Stimulated activated CD8-positive, alpha-beta memory T cell treated with anti-CD3 and anti-CD28 coated beads, Interleukin-4, amount 100 ng/mL, for 24 hours (primary cell): ENCODE measurements around the gene BGN.

Experiments used
- DNase-seq: peaks from one replicate; pipeline ENCODE4 v3.0.0-alpha.2; 2020; ENCODE audit warnings: low read depth

BGN gene

GRCh38 chrX:153482376-153483015 is 12.3 kb upstream of the BGN start:
- no peak for DNase-seq

DNA sequence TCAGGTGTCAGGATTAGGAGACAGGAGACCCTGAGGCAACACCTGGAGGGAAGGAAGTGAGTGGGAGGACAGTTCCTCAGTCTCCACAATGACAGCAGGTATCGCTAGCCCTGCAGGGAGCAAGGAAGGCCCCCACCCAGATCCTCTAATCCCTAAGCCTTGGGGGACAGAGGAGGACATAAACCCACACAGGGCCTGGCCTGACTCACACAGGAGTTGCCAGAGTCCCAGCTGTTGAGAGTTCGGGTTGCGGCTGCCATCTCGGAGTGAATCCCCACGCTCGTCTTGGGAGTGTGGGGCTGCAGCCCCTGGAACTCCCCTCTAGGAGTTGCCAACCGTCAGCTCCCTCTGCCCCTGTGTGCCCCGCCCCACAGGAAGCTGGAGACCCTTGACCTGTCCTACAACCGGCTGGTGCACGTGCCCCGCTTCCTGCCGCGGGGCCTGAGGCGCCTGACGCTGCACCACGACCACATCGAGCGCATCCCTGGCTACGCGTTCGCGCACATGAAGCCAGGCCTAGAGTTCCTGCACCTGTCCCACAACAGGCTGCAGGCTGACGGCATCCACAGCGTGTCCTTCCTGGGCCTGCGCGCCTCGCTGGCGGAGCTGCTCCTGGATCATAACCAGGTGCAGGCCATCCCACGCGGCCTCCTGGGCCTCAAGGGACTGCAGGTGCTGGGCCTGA is 9.2 kb upstream of the BGN start:
- no peak for DNase-seq

DNA sequence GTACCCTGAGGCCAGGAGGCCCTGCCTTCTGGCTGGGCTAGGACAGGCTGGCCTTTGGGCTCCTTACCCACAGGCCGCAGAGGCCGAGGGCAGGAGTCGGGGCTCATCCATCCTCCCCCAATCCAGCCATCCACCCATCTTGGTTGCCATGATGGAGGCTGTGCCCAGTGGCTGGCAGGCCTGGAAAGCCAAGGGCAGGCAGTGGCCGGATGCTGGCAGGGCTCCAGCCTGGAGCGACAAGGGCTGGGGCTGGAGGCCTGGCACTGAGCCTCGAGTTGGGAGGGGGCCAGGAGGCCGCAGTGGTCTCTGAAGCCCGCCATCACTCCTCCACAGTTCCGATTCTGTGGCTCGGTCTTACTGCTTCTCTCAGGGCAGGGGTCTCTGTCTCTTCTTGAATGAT is 8.6 kb upstream of the BGN start:
- no peak for DNase-seq

DNA sequence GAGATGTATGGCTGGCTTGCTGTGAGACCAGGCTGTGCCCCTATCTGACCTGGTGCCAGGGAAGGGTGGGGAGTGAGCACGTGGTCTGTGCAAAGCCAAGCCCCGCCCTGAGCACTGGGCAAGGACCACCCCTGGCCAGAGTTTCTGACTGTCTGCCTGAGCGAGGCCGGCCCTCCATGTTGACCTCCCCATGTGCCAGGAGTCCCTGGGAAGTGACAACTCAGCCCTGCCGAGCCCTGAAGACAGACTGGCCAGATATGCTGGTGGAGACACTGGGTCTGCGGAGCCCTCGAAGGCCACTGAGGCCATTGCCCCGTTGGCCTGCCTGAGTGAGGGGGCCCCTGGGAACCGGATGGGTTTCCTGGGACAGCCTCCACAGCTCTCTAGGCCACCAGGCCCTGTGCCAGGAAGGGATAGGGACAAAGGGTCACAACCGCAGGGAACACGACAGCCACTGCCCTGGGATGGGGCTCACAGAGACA is 7.1 kb upstream of the BGN start:
- no peak for DNase-seq

GRCh38 chrX:153488231-153488914 is 6.4 kb upstream of the BGN start:
- no peak for DNase-seq

- no peak for DNase-seq
These were observed 4.4 kb upstream of the BGN start for GRCh38 chrX:153490217-153490930.

DNA sequence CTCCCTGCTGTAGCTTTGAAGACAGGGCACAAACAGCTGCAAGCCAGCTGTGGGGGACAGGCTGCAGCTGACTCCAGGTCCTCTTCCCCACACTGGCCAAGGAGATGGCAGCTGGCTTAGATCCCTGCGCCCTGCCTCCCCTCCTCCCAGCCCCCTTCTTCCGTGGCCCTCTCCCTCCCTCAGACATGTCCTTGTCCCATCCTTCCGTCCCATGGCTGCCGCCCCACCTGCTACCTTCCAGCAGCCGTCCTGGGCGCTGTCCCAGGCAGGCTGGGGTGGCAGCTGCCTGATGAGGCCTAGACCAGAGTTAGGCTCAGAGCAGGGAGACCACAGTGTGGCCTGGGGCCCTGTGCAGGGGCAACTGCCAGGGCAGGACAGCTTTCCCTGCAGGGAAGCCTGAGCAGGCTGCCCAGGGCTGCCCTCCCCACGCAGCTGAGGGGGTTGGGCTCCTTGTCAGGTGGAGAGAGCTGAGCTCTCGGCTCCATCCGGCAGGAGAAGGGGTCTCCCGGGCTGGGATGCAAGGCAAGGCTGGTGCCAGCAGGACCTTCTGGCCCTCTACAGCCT is 3.3 kb upstream of the BGN start:
- DNase-seq, result no peak

DNA sequence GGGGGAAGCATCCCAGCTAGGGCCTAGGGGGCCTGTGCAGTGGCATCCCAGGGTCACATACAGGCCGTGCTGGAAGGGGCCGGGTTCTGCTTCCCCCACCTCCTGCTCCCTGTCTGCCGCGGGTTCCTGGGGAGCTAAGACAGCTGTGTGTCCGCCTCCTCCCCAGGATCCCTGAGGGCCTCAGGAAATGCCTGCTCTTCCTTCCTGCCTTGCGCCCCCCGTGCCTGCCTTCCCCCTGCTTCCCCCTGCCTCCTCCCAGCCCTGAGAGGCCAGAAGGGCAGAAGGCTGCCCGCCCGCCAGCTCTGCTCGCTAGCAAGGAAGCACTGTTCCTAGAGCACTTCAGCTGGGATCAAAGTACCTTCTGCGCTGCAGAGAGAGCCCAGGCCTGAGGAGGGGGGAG is 2.9 kb upstream of the BGN start:
- DNase-seq, result no peak

DNA sequence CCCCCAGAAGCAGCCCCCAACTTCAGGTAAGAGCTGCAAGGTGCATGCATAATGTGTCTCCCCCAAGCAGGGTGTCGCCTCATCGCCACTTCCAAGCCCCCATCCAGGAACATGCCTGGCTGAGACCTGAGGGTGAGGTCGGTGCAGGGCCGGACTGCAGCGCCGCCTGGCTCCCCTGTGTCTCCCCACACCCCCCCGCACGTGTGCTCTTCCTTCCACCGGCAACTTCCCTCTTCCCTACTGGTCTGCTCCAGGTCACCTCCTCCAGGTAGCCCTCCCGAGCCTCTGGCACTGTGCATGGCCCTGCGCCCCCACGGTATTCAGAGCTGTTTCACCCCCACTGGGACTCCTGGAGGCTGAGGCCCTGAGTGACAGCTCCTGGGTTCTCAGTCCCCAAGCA is 2.2 kb upstream of the BGN start:
- no peak for DNase-seq

- no peak for DNase-seq
These were observed 1.7 kb upstream of the BGN start for GRCh38 chrX:153493085-153493484.

DNA sequence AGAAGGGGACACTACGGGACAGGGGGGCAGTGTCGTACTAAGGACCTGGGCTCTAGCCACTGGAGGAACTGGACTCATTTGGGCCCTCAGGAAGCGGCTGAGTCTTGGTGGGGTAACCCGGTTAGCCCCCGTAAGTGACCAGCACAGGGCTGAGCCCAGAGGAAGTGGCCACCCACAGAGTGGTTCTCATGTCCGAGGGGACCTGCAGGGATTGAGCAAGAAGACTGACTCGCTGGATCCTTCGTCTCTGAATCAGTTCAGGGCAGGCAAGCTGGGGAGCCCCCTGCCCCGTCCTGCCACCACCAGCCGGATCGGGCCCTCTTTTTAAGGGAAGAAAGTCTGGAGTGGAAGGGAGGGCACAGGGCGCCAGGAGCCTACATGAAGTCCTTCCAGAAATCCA is 719 bp upstream of the BGN start:
- DNase-seq, result no peak

DNA sequence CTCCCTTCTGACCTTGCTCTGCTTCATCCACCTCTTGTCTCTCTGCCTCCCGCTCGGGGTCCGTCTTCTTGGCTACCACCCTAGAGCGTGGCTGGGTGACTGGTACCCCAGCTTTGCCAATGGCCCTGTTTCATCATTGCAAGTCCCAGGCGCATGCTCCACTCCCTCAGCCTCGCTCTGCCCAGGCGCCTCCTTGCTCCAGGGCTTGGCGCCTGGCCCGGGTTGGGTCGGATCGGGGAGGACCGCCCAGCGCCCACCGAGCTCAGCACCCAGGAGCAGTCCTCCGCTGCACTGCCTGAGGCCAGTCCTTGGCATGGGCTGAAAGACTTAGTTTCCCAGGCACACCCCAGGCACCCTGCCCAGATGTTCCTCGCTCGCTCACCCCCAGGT is 577 bp downstream of the BGN start:
- no peak for DNase-seq

- no peak for DNase-seq
These were observed 1.3 kb downstream of the BGN start for GRCh38 chrX:153495903-153496589.

DNA sequence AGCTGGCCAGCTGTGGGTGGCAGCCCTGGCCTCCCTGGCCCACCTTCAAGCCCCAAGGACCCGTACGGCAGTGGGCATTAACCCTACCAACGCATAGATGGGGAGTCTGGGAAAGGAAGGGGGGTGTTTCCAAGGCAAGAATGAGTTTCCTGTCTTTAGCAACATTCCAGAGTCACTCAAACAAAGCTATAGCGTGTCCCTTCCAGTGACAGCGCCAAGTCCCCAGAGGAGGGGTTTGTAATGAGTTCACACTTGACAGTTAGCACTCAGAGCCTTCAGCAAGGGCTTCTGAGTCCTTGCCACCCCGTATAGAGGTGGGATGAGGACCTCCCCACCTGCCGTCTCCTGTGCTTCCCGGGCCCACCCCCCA is 1.8 kb downstream of the BGN start:
- no peak for DNase-seq

DNA sequence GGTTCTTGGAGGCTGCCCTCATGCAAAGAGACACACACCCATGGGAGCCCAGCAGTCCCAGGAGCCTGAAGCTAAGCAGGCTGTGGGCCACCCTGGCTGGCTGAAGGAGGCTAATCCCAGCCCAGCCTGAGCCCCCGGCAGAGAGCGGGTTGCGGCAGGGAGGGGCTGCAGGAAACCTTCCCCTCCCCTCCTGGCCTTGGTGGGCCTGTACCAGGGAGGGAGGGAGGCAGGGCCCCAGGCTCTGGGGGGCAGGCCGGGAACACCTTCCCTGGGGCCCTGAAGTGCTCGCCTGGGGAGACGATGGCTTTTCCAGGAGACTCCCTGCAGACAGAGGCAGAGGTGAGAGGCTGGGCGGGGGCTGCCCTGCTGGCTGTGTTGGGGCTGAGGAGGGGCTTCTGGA is 3.7 kb downstream of the BGN start:
- no peak for DNase-seq

DNA sequence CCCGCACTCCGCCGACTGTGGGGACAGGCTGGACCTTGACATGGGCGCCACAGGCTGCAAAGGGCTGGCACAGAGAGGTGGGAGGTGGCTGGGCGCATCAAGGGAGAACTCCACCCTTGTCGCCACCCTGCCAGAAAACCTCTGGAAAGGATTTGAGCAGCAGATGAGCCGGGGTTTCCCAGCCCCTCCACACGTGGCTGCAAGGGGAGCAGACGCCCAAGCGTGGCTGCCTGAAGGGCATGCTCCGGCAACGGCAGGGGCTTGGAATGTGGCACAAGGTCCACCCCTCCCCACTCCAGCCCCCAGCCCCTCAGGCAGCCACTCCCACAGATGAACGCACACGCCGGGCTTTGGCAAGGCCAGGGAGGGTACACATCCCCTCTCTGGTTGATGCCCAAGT is 4.6 kb downstream of the BGN start:
- DNase-seq, result no peak

DNA sequence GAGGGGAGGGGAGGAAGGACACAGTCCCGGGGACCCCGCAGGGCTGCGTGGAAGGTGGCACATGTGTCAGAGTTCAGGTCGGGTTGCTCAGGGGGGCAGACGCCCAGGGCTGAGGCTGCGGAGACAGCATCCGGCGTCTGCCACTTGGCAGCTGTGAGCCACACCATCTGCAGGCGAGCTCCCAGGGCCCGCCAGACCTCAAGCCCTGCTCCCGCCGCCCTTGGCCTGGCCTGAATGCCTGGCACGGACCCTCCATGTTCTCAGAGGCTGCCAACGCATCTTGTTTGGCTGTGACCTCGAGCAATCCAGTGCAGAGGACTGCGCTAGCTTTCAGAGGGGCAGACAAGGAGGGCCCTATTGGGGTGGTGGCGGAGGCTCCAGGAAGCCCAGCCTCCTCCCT is 5.1 kb downstream of the BGN start:
- DNase-seq, result no peak

DNA sequence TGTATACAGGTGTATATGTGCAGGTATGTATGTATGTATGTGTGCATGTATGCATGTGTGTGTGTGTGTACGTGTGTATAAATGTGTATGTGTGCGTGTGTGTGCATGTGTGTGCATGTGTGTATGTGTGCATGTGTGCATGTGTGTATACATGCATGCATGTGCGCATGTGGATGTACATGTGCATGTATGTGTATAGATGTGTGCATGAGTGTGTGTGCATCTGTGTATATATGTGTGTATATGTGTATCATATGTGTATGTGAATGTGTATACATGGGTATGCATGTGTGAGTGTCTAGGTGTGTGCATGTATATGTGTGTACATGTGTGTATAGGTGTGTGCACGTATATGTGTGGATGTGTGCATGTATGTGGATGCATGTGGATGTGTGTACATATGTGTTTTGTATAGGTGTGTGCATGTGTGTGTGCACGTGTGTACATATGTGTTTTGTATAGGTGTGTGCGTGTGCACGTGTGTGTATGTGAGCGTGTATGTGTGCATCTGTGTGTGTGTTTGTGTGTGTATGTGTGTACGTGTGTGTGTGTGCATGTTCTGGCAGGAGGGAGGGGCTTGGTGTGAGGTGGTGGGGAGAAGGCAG is 6.0 kb downstream of the BGN start:
- DNase-seq, result no peak

- no peak for DNase-seq
These were observed 6.8 kb downstream of the BGN start for GRCh38 chrX:153501530-153501929.

GRCh38 chrX:153502131-153502530 is 7.4 kb downstream of the BGN start:
- no peak for DNase-seq

DNA sequence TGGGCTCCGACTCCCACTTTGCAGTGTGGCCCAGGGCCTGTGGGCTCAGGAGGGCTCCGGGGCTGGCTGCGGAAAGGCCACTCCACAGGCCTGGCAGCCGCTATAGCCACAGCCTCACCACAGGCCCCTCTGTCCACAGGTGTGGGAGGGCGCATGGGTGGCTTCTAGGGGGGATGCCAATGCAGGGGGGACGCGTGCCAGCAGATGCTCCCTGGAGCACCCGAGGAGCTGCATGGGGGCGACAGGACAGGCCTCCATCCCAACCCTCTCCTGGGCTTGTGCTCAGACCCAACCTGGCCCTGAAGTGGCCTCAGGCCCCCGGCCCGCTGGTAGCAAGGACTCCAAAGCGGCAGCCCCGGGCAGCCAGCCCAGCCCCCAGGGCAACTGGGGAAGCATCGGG is 8.0 kb downstream of the BGN start:
- no peak for DNase-seq
